GM12878 (cell line): ENCODE measurements around the gene ANKMY1. TPM values are rescaled to one million over a fixed set of nuclear protein-coding genes. Genes with fewer than 3 reads are reported as not detected.

Experiments used
- ATAC-seq: fragments of 200-7000 bp; cut with Tn5 transposase; 3 replicates; pipeline ENCODE4 v1.9.1; 2020; ENCODE audit warnings: mild to moderate bottlenecking, moderate library complexity
- BruUV-seq: library from RNA; stranded (reverse); fragments of 400-500 nt; replicated peaks from 2 replicates; lab custom pipeline; 2021; lab: Mats Ljungman, UMichigan
- CTCF ChIA-PET: fragments of 300-600 bp; sonication (Branson Sonifier 250); formaldehyde crosslinking; extraction: SDS; loops from one replicate; lab custom pipeline; 2021; ENCODE audit warnings: inconsistent platforms; lab: Yijun Ruan, JAX
- POLR2A ChIA-PET: fragments of 350-600 bp; formaldehyde crosslinking; extraction: SDS; loops from one replicate; lab custom pipeline; 2021; ENCODE audit warnings: inconsistent platforms; lab: Charles Lee
- RAD21 ChIA-PET: fragments of 300-600 bp; sonication (Branson Sonifier 250); formaldehyde crosslinking; loops from one replicate; lab custom pipeline; 2023; ENCODE audit warnings: antibody characterized with exemption; ENCODE audit not compliant: unreplicated experiment; lab: Charles Lee
- SMC1A ChIA-PET: fragments of 300-600 bp; sonication (Branson Sonifier 250); formaldehyde crosslinking; loops from one replicate; lab custom pipeline; 2023; ENCODE audit not compliant: unreplicated experiment, uncharacterized antibody; lab: Charles Lee
- DNase-seq: peaks from one replicate; pipeline ENCODE4 v3.0.0-alpha.2; 2011; ENCODE audit warnings: low read depth, low spot score
- FAIRE-seq: peaks from 3 replicates; lab custom pipeline; 2011; peaks lifted over from hg19 to GRCh38; lab: Jason Lieb, UNC
- H2AFZ ChIP-seq: 2 replicates; pipeline ENCODE4 v1.6.0; 2011; ENCODE audit warnings: low read depth, low read length, control low read depth; ENCODE audit not compliant: control insufficient read depth
- H3K27ac ChIP-seq: 2 replicates; pipeline ENCODE4 v1.5.1; 2011; ENCODE audit warnings: control low read depth; ENCODE audit not compliant: control insufficient read depth, insufficient read depth
- H3K27me3 ChIP-seq, 2 experiments: replicated peaks in 1 of 2; 2 replicates each; pipeline versions ENCODE4 v1.6.0 to v1.6.1; 2011; ENCODE audit warnings: low read length in 1 of 2; ENCODE audit not compliant: control insufficient read depth in 2 of 2, insufficient read depth in 2 of 2
- H3K36me3 ChIP-seq, 2 experiments: 2 replicates each; pipeline ENCODE4 v1.5.1; 2011; ENCODE audit warnings: low read length in 1 of 2; ENCODE audit not compliant: control insufficient read depth in 2 of 2, insufficient read depth in 2 of 2
- H3K4me1 ChIP-seq: 2 replicates; pipeline ENCODE4 v1.6.1; 2011; ENCODE audit warnings: mild to moderate bottlenecking, low read length, moderate library complexity, mixed read lengths; ENCODE audit not compliant: control insufficient read depth, insufficient read depth
- H3K4me2 ChIP-seq: 2 replicates; pipeline ENCODE4 v1.6.0; 2011; ENCODE audit warnings: control low read depth; ENCODE audit not compliant: control insufficient read depth, insufficient read depth
- H3K4me3 ChIP-seq: fragments of 200-600 bp; sonication (generic); 2 replicates; pipeline ENCODE4 v1.5.1; 2016
- H3K79me2 ChIP-seq: 2 replicates; pipeline ENCODE4 v1.6.0; 2011; ENCODE audit warnings: low read length; ENCODE audit not compliant: control insufficient read depth, insufficient read depth
- H3K9ac ChIP-seq: 2 replicates; pipeline ENCODE4 v1.8.0; 2011; ENCODE audit warnings: low read length, control low read depth, mixed read lengths; ENCODE audit not compliant: control insufficient read depth, insufficient read depth
- H3K9me3 ChIP-seq: replicated peaks from 3 replicates; pipeline ENCODE4 v1.5.1; 2011; ENCODE audit warnings: mild to moderate bottlenecking, low read length; ENCODE audit not compliant: control insufficient read depth, insufficient read depth
- H4K20me1 ChIP-seq: 2 replicates; pipeline ENCODE4 v1.6.0; 2011; ENCODE audit not compliant: control insufficient read depth, insufficient read depth
- BACH1 ChIP-seq: fragments of 450-650 bp; IDR thresholded peaks from 2 replicates; pipeline ENCODE4 v1.6.1; 2017; ENCODE audit warnings: mild to moderate bottlenecking, borderline replicate concordance
- GABPA ChIP-seq: IDR thresholded peaks from 2 replicates; pipeline ENCODE4 v1.6.1; 2014; ENCODE audit warnings: antibody characterized with exemption, low read depth, mild to moderate bottlenecking, inconsistent platforms
- NFIC ChIP-seq: IDR thresholded peaks from 2 replicates; pipeline ENCODE4 v1.6.1; 2012; ENCODE audit warnings: low read depth, mild to moderate bottlenecking, inconsistent platforms, low read length, moderate library complexity
- NR2C1 ChIP-seq: fragments of 450-650 bp; IDR thresholded peaks from 2 replicates; pipeline ENCODE4 v1.6.1; 2017; ENCODE audit warnings: antibody characterized with exemption, mild to moderate bottlenecking, moderate library complexity
- POLR2A ChIP-seq: IDR thresholded peaks from 2 replicates; pipeline ENCODE4 v1.6.1; 2011; ENCODE audit warnings: low read depth, mild to moderate bottlenecking, low read length
- RCOR1 ChIP-seq: conservative IDR thresholded peaks from 2 replicates; pipeline ENCODE4 v1.6.1; 2012; ENCODE audit warnings: low read depth, low read length, improper control_type of control experiment
- STAT3 ChIP-seq: IDR thresholded peaks from 2 replicates; pipeline ENCODE4 v1.6.1; 2011; ENCODE audit warnings: low read depth, low read length, improper control_type of control experiment
- TARDBP ChIP-seq: IDR thresholded peaks from 2 replicates; pipeline ENCODE4 v1.6.1; 2016; ENCODE audit warnings: borderline replicate concordance
- ZNF592 ChIP-seq: fragments of 450-650 bp; IDR thresholded peaks from 2 replicates; pipeline ENCODE4 v1.6.1; 2017; ENCODE audit warnings: mild to moderate bottlenecking, moderate library complexity
- WGBS: methylation state at CpG from one replicate; pipeline ENCODE4 v1.1.6; 2016; ENCODE audit warnings: low lambda C conversion rate; ENCODE audit not compliant: insufficient replicate concordance, insufficient coverage; ENCODE audit errors: missing lambda C conversion rate; 5-methylcytosine and 5-hydroxymethylcytosine counted together
- in situ Hi-C: fragments of 300-500 bp; cut with MboI; formaldehyde crosslinking; loops from 9 replicates; pipeline ENCODE4 v1.14.3; 2018; ENCODE audit warnings: mixed read lengths
- intact Hi-C: fragments of 100-400 bp; cut with micrococcal nuclease; formaldehyde crosslinking; loops from one replicate; pipeline ENCODE4 v1.14.2; 2022; ENCODE audit not compliant: unreplicated experiment
- polyA plus RNA-seq, 11 experiments: library from polyadenylated mRNA; depleted of rRNA in 4 of 11; unstranded in 6 of 11; stranded (reverse) in 5 of 11; fragments of >200 nt; fragmentation: Nextera tagmentation in 4 of 11; fragmentation: Illumina TruSeq in 1 of 11; extraction: Ambion mirVana in 4 of 11; extraction: Trizol in 1 of 11; gene quantifications; 1 replicate in 1 of 11; 2 replicates in 10 of 11; pipeline versions ENCODE4 v1.2.1 to v1.2.3, GENCODE V29; 2011 to 2016; ENCODE audit warnings: inconsistent platforms in 2 of 11, missing spikeins in 2 of 11, low read depth in 1 of 11
- total RNA-seq, 4 experiments: library from RNA; depleted of rRNA in 3 of 4; stranded (reverse); fragments of >200 nt in 3 of 4; fragmentation: Illumina TruSeq in 1 of 4; extraction: Trizol in 1 of 4; gene quantifications; 2 replicates each; pipeline versions ENCODE4 v1.2.1 to v1.2.3, GENCODE V29; 2013 to 2021

Gene ANKMY1
- total and polyA plus RNA-seq, 10 of the 15 experiments (the other 5 are each of a cell fraction or from before 2014, with no cell fraction given) = 1.1 to 15.3 (median 11.1) TPM

GRCh38 chr2:240569998-240570530 is 12.3 kb upstream of the ANKMY1 start:
- TF ChIP-seq RCOR1 (no peak), NR2C1 (no peak)
- ChIA-PET CTCF (interaction anchor here (2.1 kb wide), 1 partner anchor 10 kb away, joined by 16 read pairs; no protein-coding TSS in a partner anchor), POLR2A (no interaction called here), RAD21 (no interaction called here), SMC1A (interaction anchor here (1.0 kb wide), 1 partner anchor 11 kb away, joined by 3 read pairs; no protein-coding TSS in a partner anchor)
- intact Hi-C loops (loop anchor here (5.0 kb wide), 1 partner anchor 58 kb away; no protein-coding TSS in a partner anchor), in situ Hi-C loops (no loop called here)
- ATAC-seq (no peak), FAIRE-seq (no peak), DNase-seq (no peak)
- no peaks in the 10 kb centered on the region for H3K27me3 ChIP-seq
- H4K20me1 ChIP-seq = no peaks in the 10 kb centered on the region; the same call in 1 of the 2 replicates
- H3K9me3 ChIP-seq = no peaks in the 10 kb centered on the region
- BruUV-seq = no TSS peak
- peak overlapping the region; percentile 96; the same call in 1 of the 2 replicates for H3K4me3 ChIP-seq
- H3K4me1 ChIP-seq = peaks cover 36% of the 10 kb centered on the region
- 0 out of 4 replicates have a peak, but pooled peaks cover 0 to 1% of the 10 kb centered on the region in 2 experiments for H3K36me3 ChIP-seq
- 83% methylated on average over 15 of the region's 15 CpGs for WGBS
- no peak overlapping the region for H2AFZ ChIP-seq
- peaks cover 29% of the 10 kb centered on the region for H3K79me2 ChIP-seq
- H3K4me2 ChIP-seq = peak overlapping the region; percentile 75
- peak overlapping the region; percentile 72; the same call in 1 of the 2 replicates for H3K9ac ChIP-seq
- no peak overlapping the region for H3K27ac ChIP-seq

- POLR2A ChIA-PET = interaction anchor here (1.2 to 1.5 kb wide), 3 partner anchors 9 to 17 kb away, joined by 3 to 9 read pairs (median 4); partner anchors contain the start of gene CAPN10
- peaks cover 41% of the 10 kb centered on the region for H3K4me1 ChIP-seq
- peaks cover 34% of the 10 kb centered on the region for H3K79me2 ChIP-seq
- intact Hi-C loops = loop anchor here (5.0 kb wide), 1 partner anchor 57 kb away; no protein-coding TSS in a partner anchor
- H3K4me2 ChIP-seq = peak overlapping the region; percentile 75
- SMC1A ChIA-PET = interaction anchor here (1.0 to 1.2 kb wide), 2 partner anchors 10 to 17 kb away, joined by 3 to 6 read pairs; partner anchors contain the start of gene CAPN10
- FAIRE-seq (peak; percentile 31), ATAC-seq (no peak), DNase-seq (no peak)
- CTCF ChIA-PET = interaction anchor here (1.7 to 2.1 kb wide), 2 partner anchors 10 to 16 kb away, joined by 11 to 16 read pairs; partner anchors contain the start of gene CAPN10
- H3K27me3 ChIP-seq = no peaks in the 10 kb centered on the region
- peak overlapping the region; percentile 68; the same call in 1 of the 2 replicates for H3K27ac ChIP-seq
- WGBS = 32% methylated on average over 9 of the region's 9 CpGs
- H2AFZ ChIP-seq = no peak overlapping the region
- TF ChIP-seq NFIC (no peak), STAT3 (no peak), BACH1 (no peak), TARDBP (no peak), GABPA (no peak), ZNF592 (no peak), POLR2A (no peak)
- RAD21 ChIA-PET = interaction anchor here (1.7 kb wide), 1 partner anchor 18 kb away, joined by 7 read pairs; the partner anchor contains the start of gene CAPN10
- H3K9ac ChIP-seq = peak overlapping the region; percentile 72
- H3K4me3 ChIP-seq = peak overlapping the region; percentile 96
- 0 out of 4 replicates have a peak, but pooled peaks cover 0 to 1% of the 10 kb centered on the region in 2 experiments for H3K36me3 ChIP-seq
- H3K9me3 ChIP-seq = no peaks in the 10 kb centered on the region
- no peaks in the 10 kb centered on the region; the same call in 1 of the 2 replicates for H4K20me1 ChIP-seq
- in situ Hi-C loops = no loop called here
- TSS peak; percentile 62 for BruUV-seq
Measured at GRCh38 chr2:240569523-240569997, 11.8 kb upstream of the ANKMY1 start.
